GM21381 (cell line): ENCODE results near the gene C20orf96.
A peak's percentile ranks its signal among the peaks of the same experiment; 100 is the strongest.
"Not testable (repeated sequence)": the region's sequence is repeated elsewhere in the genome, so short reads cannot be mapped to it uniquely, and the experiment has no call there.

Experiments
- ATAC-seq: cut with Tn5 transposase; IDR thresholded peaks from one replicate; pipeline ENCODE4 v1.9.1; 2021; ENCODE audit warnings: mild to moderate bottlenecking, moderate library complexity; ENCODE audit not compliant: unreplicated experiment

The C20orf96 gene, protein sequence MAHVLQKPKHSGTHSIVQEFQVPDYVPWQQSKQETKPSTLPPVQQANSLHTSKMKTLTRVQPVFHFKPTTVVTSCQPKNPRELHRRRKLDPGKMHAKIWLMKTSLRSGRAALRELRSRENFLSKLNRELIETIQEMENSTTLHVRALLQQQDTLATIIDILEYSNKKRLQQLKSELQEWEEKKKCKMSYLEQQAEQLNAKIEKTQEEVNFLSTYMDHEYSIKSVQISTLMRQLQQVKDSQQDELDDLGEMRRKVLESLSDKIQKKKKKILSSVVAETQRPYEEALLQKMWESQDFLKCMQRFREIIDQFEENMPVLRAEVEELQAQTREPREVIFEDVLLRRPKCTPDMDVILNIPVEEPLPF

DNA sequence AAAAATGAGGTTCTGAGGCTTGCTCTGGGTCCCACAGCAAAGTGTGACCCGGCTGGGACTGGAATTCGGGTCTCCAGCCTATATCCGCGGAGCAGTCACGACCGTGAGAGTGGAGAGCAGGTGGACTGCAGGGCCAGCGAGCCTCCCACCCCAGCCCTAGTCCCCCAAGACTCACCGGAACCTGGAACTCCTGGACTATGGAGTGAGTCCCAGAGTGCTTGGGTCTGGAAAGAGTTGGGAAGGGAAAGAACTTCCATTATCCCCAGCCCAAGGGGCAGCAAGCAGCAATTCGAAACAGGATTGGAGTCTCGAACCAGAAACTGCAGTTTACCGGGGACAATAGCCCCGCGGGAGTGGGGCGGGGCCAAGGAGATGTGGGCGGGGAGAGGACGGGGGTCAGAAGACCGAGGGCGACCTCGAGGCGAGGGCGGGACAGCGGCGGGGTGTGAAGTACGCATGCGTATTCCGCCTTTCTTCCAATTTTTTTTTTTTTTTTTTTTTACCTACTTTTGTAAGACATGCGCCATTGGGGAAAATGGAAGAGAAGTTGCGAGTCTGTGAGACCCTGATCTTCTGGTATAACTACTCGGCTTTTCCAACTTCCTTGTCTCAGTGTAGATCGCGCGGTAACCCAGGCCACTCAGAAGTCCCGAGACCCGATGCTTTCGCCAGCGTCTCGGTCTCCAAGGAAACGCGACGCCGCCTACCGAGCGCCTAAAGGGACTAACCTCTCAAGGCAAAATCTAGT, at the start of gene C20orf96:
TSS of gene C20orf96 (minus strand) at position 667 of the 748 bp plus-strand sequence. CDS start at position 527, 140 bp downstream.
- ATAC-seq = peak; percentile 90

DNA sequence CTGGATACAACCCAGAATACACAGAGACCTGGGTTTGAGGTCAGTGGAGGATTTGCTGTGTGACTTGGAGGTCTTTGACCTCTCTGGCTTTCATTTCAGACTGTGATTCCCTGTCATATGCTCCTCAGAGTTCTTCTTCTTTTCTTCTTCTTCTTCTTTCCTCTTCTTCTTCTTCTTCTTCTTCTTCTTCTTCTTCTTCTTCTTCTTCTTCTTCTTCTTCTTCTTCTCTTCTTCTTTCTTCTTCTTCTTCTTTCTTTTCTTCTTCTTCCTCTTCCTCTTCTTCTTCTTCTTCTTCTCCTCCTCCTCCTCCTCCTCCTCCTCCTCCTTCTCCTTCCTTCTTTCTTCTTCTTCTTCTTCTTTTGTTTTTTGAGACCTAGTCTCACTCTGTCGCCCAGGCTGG, 45.5 kb upstream of the C20orf96 start:
- ATAC-seq = not testable (repeated sequence)

DNA sequence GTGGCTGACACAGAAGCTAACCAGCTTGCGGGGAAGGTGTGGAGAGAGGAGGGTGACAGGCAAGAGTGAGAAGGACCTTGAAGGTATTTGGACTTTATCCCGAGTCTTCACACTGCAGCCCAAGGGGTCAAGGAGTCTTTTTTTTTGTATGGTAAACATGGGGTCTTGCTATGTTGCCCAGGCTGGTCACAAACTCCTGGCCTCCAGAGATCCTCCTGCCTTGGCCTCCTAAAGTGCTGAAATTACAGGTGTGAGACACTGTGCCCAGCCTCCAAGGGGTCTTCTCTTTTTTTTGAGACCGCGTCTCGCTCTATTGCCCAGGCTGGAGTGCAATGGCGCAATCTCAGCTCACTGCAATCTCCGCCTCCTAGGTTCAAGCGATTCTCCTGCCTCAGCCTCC, 44.0 kb upstream of the C20orf96 start:
- ATAC-seq = no peak

DNA sequence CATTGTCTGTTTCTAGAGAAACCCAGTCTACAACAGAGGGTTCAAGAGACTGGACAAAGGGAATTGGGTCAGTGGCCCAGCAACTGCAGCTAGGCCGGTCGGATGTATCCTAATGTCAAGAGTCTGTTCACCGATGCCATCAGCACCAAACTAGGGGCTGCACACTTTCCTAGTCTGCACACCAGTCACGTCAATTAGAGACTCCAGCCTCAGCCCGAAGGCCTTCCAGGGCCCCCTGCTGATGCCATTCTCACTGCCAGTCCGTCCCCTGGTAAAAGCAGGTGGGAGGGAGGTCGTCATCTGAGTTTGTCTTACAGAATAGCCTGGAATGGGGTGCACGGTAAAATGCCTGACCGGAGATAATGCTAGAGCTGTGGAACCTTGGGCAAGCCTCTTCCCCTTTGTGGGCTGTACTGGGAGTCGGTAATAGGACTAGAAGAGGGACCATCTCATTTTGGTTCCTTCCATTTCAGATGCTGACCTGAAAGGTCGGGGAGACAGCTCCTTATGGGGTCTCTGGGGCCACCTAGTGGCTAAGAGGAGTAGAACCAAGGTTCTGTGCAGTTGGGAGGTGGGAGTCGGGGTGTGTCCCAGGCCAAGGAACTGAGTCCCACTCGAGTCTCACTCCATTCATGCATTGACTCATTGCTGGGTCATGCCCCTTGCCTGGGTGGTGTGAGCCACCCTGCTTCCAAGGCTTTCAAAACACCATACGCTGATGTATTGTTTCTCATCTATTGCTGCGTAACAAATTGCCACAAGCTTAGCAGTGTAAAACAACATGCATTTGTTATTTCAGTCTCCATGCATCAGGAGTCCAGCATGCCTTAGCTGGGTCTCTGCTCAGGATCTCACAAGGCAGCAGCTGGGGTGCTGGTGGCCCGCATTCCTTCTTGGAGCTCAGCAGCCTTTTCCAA, 39.9 kb upstream of the C20orf96 start:
- no peak for ATAC-seq

DNA sequence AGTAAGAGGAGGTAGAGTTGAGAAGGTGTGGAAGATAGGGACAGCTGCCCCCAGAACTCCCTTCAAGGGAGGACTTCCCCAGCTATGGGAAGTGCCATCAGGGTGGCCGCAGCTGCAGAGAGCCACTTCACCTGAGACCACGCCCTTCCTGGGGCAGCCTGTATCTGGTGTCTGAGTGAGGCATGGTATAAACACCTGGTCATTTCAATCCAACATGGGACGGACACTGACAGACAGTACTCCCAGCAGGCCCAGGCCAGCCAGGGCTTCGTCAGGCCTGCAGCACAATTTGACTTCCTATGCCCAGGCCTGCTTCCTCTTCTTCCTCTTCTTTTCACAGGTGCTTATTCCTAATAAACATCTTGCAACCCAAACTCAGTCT, 39.3 kb upstream of the C20orf96 start:
- ATAC-seq = no peak

DNA sequence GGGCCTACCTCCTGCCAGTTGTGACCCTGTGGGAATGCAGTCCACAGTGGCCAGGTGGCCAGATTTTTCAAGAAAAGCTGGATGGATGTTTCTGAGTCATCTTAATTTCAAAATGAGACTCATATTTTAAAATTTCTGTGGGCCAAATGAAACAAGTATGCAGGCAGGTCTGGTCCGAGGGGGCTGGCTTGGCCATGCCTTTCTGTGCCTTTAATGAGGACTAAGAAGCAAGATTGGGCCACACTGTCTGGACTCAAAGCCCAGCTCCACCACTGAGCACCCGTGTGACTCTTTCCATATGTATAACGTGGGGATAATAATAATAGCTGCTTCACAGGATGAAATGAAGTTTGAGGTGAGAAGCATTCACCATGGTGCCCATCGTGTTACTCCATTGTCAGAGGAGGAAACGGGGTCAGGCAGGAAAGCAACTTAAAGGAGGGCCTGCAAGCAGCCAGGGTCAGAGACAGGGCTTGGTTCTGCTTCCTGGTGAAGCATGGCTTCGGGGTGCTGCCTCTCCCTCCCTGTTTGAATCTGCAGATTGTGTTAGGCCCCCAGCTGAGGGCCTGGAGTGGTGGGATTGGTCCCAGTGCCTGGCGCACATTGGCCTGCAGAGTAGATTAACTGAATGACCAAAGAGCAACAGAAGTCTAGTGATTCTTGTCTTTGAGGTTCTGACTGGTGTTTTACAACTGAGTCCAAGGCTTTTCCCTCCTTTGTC, 38.6 kb upstream of the C20orf96 start:
- no peak for ATAC-seq

DNA sequence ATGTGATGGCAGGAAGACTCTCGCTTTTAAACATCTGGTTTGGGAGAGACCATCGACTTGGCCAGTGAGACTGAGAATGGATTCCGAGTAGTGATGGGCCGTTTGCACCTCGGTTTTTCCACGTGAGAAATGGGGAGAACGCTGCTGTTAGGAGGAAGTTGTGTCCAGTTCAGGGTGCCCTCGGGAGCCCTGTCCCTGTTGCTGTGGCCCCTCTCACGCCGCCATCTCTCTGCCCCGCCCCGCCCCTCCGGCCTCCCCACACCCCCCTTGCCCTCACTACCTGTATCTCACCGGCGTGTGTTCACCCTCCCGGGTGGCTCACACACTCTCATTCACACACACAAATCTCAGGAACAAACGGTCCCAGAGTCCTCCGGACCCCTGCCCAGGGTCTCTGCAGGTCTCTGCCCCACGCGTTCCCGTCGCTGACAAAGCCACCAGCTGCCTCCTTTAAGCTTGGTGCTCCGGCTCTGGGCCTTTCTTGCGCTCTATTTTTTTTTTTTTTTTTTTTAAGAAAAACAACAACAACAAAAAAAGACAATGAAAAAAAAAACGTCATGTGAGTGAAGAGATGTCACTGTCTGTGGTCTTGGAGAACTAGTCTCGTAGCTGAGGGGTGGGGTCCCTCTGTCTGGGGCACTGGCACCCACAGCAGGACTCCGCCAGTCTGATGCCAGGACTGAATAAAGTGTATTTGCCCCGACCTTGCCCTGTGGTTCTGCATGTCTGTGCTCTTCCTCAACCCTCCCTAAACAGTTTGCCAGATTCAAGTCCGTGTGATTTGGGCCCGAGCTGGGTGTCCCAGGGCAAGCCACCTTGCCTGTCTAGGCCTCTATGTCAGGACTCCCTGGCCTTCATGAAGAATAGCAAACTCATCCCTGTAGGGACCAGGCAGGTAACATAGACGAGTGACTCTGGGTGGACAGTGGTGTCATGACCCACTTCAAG, 37.8 kb upstream of the C20orf96 start:
- no peak for ATAC-seq

DNA sequence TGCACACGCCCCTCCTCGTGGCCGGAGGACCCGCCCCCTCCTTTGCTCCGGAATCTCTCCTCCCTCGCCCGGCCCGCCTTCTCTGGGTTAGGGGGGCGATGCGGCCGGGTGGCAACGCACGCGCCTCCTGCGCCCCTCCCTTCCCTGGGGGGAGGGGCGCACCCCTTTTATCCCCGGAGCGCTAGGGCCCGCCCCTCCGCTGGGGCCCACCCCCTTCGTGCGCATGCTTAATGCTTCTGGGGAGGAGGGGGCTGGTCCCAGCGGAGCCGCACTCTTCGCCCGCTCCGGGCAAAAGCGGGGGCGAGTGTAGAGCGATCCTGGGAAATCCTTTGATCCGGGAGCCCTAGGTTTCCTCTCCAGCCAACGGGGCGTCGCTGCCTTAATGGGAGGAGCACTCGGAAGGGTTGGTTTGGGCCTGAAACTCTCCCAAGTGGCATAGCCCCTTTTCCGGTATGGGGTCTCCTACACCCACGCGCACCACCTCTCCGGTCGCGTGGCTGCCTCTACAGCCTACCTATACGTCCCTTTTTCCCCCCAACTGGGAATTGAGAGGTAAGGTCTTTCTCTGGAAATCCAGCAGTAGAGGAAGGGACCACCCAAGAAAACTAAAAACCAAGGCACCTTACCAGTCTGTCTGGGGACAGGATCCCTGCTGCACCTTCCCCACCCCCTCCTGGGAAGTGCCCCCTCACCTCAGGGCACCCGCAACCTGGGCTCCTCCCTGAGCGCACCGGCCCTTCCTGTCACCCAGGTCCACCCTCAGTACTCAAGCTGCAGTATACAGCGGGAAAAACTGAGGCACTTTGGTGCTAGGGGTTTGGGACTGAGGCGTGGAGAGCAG, 36.9 kb upstream of the C20orf96 start:
- no peak for ATAC-seq

DNA sequence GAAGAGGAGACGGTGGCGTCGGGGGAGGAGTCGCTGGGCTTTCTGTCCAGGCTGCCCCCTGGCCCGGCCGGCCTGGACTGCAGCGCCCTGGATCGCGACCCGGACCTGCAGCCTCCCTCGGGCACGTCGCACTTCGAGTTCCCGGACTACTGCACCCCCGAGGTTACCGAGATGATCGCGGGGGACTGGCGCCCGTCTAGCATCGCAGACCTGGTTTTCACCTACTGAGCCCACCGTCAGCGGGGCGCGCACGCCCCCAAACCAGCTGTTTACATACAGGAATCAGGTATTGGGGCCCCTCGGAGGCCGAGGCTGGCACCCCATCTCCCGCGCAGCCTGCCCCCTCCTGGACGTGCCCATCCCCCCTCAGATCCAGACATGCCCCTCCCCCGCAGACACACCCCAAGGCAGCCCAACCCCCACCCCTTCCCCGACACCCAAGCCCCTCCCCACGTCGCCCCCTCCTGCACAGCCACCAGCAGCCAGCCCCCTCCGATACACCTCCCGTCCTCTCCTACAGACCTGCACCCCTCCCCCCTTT, 36.2 kb upstream of the C20orf96 start:
- no peak for ATAC-seq

DNA sequence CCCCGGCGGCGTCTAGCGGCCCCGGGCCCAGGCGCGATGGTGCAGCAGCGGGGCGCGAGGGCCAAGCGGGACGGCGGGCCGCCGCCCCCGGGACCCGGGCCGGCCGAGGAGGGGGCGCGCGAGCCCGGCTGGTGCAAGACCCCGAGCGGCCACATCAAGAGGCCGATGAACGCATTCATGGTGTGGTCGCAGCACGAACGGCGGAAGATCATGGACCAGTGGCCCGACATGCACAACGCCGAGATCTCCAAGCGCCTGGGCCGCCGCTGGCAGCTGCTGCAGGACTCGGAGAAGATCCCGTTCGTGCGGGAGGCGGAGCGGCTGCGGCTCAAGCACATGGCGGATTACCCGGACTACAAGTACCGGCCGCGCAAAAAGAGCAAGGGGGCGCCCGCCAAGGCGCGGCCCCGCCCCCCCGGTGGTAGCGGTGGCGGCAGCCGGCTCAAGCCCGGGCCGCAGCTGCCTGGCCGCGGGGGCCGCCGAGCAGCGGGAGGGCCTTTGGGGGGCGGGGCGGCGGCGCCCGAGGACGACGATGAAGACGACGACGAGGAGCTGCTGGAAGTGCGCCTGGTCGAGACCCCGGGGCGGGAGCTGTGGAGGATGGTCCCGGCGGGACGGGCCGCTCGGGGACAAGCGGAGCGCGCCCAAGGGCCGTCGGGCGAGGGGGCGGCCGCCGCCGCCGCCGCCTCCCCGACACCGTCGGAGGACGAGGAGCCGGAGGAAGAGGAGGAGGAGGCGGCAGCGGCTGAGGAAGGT, 35.5 kb upstream of the C20orf96 start:
- ATAC-seq = no peak

DNA sequence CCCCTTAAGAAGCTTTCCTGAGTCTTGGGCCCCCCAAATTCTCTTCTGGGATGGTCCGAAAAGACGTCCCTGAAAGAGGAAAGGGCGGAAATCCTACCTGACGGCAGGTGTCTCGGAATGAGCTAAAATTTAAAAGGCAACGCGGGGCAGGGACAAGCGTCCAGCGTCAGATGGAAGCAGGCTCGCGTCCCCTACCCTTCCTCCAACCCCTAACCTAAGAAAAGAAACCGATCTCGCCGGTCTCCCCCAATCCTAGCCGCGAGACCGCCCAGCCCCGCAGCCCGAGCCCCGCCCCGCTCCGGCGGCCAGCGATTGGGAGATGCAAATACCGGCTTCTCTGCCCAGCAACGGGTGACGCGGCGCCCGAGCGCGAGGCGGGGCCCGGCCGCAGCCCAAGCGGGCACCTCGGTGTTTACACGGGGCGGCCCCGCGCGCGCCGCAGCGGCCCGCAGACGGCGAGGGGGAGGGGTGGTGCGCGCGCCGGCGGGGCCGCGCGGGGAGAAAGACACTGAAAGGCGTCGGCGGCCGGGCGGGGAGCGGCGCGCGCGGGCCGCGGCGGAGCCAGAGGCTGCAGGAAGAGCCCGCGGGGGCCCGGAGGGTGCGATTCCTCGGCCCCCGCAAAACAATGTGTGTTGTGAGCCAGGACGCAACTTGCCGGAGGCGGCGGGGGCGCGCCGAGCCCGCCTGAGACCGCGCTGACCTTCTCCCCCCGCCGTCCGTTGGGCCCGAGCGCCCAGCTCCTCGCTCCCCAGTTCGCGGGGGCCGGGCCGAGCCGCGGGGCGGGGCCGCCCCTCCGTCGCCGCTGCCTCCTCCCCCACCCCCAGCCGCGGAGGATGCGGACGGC, 34.7 kb upstream of the C20orf96 start, which contains the start of gene SOX12:
TSS of gene SOX12 (plus strand) at position 508 of the 844 bp plus-strand sequence. CDS start 373 bp downstream, outside the sequence.
- ATAC-seq = peak; percentile 69

DNA sequence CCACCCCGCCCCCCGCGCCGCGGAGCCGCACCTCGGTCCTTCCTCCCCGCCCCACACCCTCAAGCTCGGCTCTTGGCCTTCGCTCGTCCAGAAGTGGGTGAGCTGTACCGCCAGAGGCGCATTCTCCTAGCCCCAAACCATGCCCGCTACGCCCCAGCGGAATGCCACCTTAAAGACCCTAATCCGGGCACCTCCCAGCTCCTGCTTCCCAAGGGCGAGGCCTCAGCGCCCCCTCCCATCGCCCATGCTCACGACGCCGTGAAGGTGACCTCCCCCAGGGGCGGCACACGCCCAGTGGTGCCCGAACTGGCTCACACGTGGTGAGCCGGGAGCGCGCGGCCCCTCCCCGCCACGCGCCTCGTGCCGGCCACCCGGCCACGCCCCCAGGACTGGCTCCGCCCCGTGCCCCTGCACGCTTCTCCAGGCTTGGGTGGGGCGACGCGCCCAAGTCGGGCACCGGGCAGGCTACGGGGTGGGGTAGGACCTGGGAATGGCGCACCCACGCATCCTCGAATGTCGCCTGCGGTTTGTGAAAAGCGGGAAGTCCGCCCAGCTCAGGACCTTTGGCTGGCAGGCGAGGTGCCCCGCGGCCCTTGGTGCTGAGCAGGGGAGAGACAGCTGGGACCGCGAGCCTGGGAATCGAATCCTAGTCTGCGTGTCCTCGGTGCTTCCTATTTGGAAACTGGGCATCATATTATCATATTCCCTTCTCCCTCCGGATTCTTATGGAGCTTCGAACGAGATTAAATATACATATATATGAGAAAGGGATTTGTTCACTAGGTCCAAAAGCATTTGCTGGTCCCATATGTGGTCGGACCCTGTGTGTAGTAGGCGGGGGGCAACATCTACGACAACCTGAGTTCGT, 33.9 kb upstream of the C20orf96 start:
- ATAC-seq = peak; percentile 42

DNA sequence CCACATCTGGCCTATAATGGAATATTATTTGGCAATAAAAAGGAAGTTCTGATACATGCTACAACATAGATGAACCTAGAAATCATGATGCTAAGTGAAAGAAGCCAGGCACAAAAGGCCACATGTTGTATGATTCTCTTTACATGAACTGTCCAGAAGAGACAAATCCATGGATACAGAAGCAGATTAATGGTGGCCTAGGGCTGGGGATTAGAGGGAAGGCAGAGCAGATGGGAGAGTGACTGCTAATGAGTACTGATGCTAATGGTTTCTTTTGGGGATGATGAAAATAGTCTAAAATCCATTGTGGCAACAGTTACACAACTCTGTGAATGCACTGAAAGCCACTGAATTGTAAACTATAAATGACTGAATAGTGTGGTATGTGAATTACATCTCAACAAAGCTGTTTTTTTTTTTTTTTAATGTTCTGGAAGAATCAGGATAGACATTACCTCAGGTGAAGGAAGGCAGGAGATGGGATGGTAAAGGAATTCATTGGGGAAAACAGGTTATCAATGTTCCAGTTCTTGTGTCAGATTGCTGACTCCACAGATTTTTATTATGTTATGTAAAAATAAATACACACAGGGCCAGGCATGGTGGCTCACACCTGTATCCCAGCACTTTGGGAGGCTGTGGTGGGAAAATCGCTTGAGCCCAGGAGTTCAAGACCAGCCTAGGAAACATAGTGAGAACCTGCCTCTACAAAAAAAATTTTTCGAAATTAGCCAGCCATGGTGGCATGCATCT, 25.9 kb upstream of the C20orf96 start:
- ATAC-seq = no peak

DNA sequence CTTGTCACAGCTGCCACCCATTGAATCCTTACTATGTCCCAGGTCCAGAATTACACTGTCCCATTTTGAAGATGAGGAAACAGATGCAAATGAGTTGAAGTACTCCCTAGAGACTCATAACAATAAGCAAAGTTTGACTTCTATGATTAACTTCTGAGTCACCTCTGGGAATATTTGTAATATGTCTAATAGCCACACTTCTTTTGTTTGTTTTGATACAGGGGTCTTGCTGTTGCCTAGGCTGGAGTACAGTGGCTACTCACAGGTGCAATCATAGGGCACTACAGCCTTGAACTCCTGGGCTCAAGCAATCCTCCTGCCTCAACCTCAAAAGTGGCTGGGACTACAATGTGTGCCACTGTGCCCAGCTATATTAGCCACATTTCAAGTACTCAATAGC, 23.4 kb upstream of the C20orf96 start:
- ATAC-seq = no peak

DNA sequence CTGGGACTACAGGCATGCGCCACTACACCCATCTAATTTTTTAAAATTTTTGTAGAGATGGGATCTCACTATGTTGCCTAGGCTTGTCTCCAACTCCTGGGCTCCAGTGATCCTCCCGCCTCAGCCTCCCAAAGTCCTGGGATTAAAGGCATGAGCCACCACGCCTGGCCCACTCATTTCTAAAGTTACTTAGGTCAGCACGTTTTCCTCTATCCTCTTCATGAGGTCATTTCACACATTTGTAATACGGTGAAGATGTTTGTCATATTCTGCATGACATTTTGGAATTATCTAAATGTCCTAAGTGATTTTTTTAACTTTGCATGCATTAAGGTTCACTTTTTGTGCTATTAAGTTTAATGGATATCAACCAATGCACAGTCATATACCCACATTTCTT, 22.9 kb upstream of the C20orf96 start:
- ATAC-seq = no peak
